Right cardiac atrium (tissue), 5 donors: Measurements from ENCODE around the gene GDI1. TPM values are rescaled to one million over a fixed set of nuclear protein-coding genes. Genes with fewer than 3 reads are reported as not detected.

Experiments
- microRNA-seq, 2 donors: library from miRNA; unstranded; fragments of <30 nt; microRNA quantifications; one replicate each; pipeline ENCODE4 v1.2.0, GENCODE V29; 2020 to 2021
- polyA plus RNA-seq: library from polyadenylated mRNA; stranded (reverse); fragments of 200-250 nt; gene quantifications from one replicate; pipeline ENCODE4 v1.2.3, GENCODE V29; 2013
- total RNA-seq, 4 donors: library from RNA; stranded (reverse); fragmentation: NEBNext Ultra II Directional; extraction: Animal tissue kit (Norgen Biotek cat#: 25700); gene quantifications; one replicate each; pipeline ENCODE4 v1.2.1, GENCODE V29; 2021
- donor health status: healthy with polysubstance abuse.
- donor health status: DM: no; HTN: yes; CAD: no.
- donor health status: DM: no; HTN: no; CAD: no.
- donor health status: DM: no; HTN: yes; CAD: no; lungs with severe emphysema.
- donor health status: DM: yes; HTN: yes; CAD: no.

Gene GDI1
- total and polyA plus RNA-seq, 5 donors = 82.7 to 102 (median 97.6) TPM

Small RNA genes lying within 50 kb of the gene (microRNA-seq; reads per million reads assigned to microRNA genes)
- 0 to 0.42 reads per million in 2 donors for gene MIR6858

Other genes with a start within 250 kb of the GDI1 start
- gene OPN1MW2, start 217.4 kb upstream of the GDI1 start, total RNA-seq = not detected
- gene OPN1MW2, start 217.4 kb upstream of the GDI1 start, polyA plus RNA-seq = not detected
- not detected for gene OPN1MW3, start 179.6 kb upstream of the GDI1 start, total RNA-seq
- gene OPN1MW3, start 179.6 kb upstream of the GDI1 start, polyA plus RNA-seq = not detected
- not detected for gene TEX28, start 142.0 kb upstream of the GDI1 start, total RNA-seq
- not detected for gene TEX28, start 142.0 kb upstream of the GDI1 start, polyA plus RNA-seq
- gene TKTL1, start 141.4 kb upstream of the GDI1 start, total RNA-seq = 10 to 100 TPM in 1 of 4 donors, 1 to 10 TPM in 3; 5.5 to 11.9 (median 9.1) TPM
- gene TKTL1, start 141.4 kb upstream of the GDI1 start, polyA plus RNA-seq = 6.0 TPM
- 100 to 1,000 TPM; 262 to 363 (median 298) TPM for gene FLNA, start 62.5 kb upstream of the GDI1 start, total RNA-seq
- gene FLNA, start 62.5 kb upstream of the GDI1 start, polyA plus RNA-seq = 271 TPM
- gene EMD, start 57.9 kb upstream of the GDI1 start, total RNA-seq = 10 to 100 TPM; 58.5 to 72.9 (median 60.0) TPM
- gene EMD, start 57.9 kb upstream of the GDI1 start, polyA plus RNA-seq = 86.1 TPM
- gene RPL10, start 38.8 kb upstream of the GDI1 start, total RNA-seq = 1,000 to 10,000 TPM; 2,034 to 2,544 (median 2,211) TPM
- gene RPL10, start 38.8 kb upstream of the GDI1 start, polyA plus RNA-seq = 2,857 TPM
- 10 to 100 TPM; 47.3 to 52.6 (median 51.2) TPM for gene DNASE1L1, start 27.9 kb upstream of the GDI1 start, total RNA-seq
- 60.5 TPM for gene DNASE1L1, start 27.9 kb upstream of the GDI1 start, polyA plus RNA-seq
- gene TAFAZZIN, start 25.6 kb upstream of the GDI1 start, total RNA-seq = 10 to 100 TPM; 38.0 to 45.0 (median 39.0) TPM
- gene TAFAZZIN, start 25.6 kb upstream of the GDI1 start, polyA plus RNA-seq = 43.9 TPM
- gene ATP6AP1, start 8.5 kb upstream of the GDI1 start, total RNA-seq = 10 to 100 TPM; 73.7 to 83.8 (median 77.4) TPM
- gene ATP6AP1, start 8.5 kb upstream of the GDI1 start, polyA plus RNA-seq = 63.1 TPM
- 10 to 100 TPM; 48.6 to 54.0 (median 53.0) TPM for gene FAM50A, start 7.0 kb downstream of the GDI1 start, total RNA-seq
- 88.7 TPM for gene FAM50A, start 7.0 kb downstream of the GDI1 start, polyA plus RNA-seq
- gene PLXNA3, start 21.1 kb downstream of the GDI1 start, total RNA-seq = 10 to 100 TPM; 26.5 to 34.0 (median 29.6) TPM
- gene PLXNA3, start 21.1 kb downstream of the GDI1 start, polyA plus RNA-seq = 12.2 TPM
- gene LAGE3, start 42.1 kb downstream of the GDI1 start, total RNA-seq = 10 to 100 TPM; 16.3 to 22.0 (median 19.5) TPM
- gene LAGE3, start 42.1 kb downstream of the GDI1 start, polyA plus RNA-seq = 25.8 TPM
- gene UBL4A, start 49.5 kb downstream of the GDI1 start, total RNA-seq = 10 to 100 TPM; 51.1 to 62.1 (median 60.3) TPM
- 43.6 TPM for gene UBL4A, start 49.5 kb downstream of the GDI1 start, polyA plus RNA-seq
- 10 to 100 TPM; 14.4 to 18.9 (median 15.5) TPM for gene SLC10A3, start 53.5 kb downstream of the GDI1 start, total RNA-seq
- 17.3 TPM for gene SLC10A3, start 53.5 kb downstream of the GDI1 start, polyA plus RNA-seq
- gene FAM3A, start 79.1 kb downstream of the GDI1 start, total RNA-seq = 10 to 100 TPM; 55.4 to 60.8 (median 58.9) TPM
- 68.6 TPM for gene FAM3A, start 79.1 kb downstream of the GDI1 start, polyA plus RNA-seq
- 10 to 100 TPM; 16.6 to 26.4 (median 23.5) TPM for gene G6PD, start 109.7 kb downstream of the GDI1 start, total RNA-seq
- gene G6PD, start 109.7 kb downstream of the GDI1 start, polyA plus RNA-seq = 13.2 TPM
- gene IKBKG, start 110.5 kb downstream of the GDI1 start, total RNA-seq = 10 to 100 TPM; 17.7 to 21.8 (median 19.1) TPM
- gene IKBKG, start 110.5 kb downstream of the GDI1 start, polyA plus RNA-seq = 17.2 TPM
- gene CTAG1A, start 148.0 kb downstream of the GDI1 start, total RNA-seq = not detected
- gene CTAG1A, start 148.0 kb downstream of the GDI1 start, polyA plus RNA-seq = not detected
- not detected for gene CTAG1B, start 182.1 kb downstream of the GDI1 start, total RNA-seq
- gene CTAG1B, start 182.1 kb downstream of the GDI1 start, polyA plus RNA-seq = not detected
- not detected for gene CTAG2, start 216.4 kb downstream of the GDI1 start, total RNA-seq
- not detected for gene CTAG2, start 216.4 kb downstream of the GDI1 start, polyA plus RNA-seq